ENCODE results near the gene RFX3.

The RFX3 gene

DNA sequence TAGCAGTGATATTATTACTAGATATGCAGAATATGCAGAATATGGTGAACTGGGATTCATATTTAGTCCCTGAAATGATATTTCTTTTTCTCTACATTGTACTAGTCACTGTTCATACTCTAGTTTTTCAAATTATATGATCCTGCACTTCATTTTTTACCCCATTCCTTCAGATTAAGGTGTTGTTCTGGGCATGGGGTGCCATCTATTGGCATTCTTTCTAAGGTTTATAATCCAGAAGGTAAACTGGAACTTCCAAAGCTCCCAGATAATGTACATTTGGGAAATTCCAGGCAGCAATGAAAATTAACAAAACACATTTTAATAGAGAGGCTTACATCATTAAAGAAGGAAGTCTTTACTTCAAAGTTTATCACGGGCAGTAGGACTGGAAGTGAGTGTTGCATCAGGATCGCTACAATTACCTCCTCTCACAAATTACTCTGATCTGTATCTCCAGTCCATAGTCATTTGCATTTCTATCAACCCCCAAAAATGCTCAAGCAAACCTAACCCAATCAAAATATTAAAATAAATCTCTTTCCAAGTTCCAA is 12.5 kb downstream of the RFX3 start:
- TF ChIP-seq, protein P1, sequence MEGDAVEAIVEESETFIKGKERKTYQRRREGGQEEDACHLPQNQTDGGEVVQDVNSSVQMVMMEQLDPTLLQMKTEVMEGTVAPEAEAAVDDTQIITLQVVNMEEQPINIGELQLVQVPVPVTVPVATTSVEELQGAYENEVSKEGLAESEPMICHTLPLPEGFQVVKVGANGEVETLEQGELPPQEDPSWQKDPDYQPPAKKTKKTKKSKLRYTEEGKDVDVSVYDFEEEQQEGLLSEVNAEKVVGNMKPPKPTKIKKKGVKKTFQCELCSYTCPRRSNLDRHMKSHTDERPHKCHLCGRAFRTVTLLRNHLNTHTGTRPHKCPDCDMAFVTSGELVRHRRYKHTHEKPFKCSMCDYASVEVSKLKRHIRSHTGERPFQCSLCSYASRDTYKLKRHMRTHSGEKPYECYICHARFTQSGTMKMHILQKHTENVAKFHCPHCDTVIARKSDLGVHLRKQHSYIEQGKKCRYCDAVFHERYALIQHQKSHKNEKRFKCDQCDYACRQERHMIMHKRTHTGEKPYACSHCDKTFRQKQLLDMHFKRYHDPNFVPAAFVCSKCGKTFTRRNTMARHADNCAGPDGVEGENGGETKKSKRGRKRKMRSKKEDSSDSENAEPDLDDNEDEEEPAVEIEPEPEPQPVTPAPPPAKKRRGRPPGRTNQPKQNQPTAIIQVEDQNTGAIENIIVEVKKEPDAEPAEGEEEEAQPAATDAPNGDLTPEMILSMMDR (conservative IDR thresholded peaks at IDR 0.05), result no peak
- H3K27ac ChIP-seq, result no peak overlapping the region

DNA sequence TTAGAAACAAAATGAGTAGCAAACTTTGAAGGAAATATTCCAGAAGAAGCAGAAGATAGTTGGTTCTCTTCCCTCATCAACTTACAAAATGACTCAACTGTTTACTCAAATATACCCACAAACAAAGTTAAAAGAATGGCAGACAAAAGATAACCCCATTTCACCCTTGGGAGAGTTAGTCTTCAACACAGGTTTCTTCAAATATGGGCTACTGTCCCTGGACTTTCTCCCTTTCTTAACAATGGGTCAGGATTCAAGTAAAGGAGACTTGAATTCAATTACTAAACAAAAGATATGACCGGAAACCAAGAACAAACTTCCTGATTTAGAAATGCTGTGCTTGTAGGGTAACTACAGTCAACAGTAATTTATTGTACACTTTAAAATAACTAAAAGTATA is 14.2 kb downstream of the RFX3 start:
- TF ChIP-seq, protein P1 (conservative IDR thresholded peaks at IDR 0.05), result no peak

DNA sequence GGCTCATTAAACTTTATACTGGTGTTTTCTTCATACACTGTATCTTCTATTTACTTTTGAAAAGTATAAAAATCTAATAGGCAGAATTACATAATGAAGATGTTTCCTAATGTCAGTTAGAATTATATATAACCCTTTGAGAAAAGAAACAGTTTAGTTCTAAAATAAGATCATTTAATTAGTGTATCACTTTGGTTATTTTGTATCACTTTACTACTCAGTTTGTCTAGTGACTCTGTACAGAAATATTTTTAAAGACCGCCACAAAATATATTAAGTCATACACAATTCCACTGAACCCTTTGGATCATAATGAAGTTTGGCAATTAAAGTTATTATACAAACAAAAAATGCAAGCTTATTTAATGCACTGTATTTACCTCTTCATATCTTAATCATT is 15.0 kb downstream of the RFX3 start:
- 0 out of 2 replicates have a peak overlapping the region, but pooled peaks have one; percentile 0 for H3K27ac ChIP-seq
- TF ChIP-seq, protein P1 (conservative IDR thresholded peaks at IDR 0.05), result no peak

More for the DNA sequence above, 14.2 kb downstream of the RFX3 start:
- H3K27ac ChIP-seq, result no peak overlapping the region

DNA sequence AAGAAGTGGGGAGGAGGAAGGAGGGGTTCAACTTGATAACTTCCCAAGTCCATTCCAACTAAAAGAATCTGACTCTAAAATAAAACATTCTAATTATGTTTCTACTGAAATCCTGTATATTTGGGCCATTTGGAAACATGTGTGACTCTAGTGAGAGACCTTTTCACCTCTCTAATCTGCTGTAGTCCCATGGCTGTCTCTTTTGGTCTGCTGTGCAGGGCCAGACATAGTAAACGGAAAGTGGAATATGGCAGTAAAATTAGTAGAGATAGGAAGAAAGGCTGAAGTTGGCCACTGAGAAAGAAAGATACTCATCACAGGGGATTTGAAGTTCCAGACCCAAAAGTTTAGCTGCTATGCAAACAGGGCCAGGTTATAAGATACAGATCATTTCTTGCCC is 15.9 kb downstream of the RFX3 start:
- H3K27ac ChIP-seq, result 0 out of 2 replicates have a peak overlapping the region, but pooled peaks have one; percentile 0
- TF ChIP-seq, protein P1 (conservative IDR thresholded peaks at IDR 0.05), result no peak

DNA sequence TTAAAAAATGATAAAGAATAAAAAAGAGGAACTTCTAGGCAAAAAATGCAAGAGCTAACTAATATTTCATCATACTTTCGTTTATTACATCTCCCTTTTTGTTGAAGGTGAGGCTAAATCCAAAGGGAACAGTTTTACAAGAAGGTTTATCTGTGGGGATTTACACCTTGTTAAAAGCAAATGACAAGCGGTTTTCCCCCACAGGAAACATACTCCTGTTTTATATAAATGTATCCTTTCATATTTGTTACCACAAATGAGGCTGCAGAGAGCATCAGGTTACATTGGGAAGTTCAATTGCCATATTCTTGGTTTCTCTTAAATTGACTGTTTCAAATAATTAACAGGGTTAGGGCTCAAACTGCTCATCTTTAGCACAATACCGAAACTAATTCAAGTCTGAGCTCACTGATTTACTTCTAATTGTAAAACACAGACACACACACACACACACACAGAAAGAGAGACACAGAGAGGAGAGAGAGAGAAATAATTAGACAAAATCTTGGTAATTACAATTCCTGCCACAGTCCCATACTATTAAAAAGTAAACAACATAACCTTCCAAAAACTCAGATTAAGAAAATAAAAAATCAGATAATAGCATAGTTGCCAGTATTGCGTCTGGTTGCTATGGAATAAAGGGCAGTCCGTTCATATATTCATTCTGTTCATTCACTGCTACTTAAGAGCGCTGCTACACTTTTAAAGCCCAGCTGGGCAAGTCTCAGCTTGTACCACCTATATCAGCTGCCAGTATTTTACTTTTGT is 17.1 kb downstream of the RFX3 start:
- peak overlapping the region; percentile 57 for H3K27ac ChIP-seq
- TF ChIP-seq, protein P1 (conservative IDR thresholded peaks at IDR 0.05), result no peak

DNA sequence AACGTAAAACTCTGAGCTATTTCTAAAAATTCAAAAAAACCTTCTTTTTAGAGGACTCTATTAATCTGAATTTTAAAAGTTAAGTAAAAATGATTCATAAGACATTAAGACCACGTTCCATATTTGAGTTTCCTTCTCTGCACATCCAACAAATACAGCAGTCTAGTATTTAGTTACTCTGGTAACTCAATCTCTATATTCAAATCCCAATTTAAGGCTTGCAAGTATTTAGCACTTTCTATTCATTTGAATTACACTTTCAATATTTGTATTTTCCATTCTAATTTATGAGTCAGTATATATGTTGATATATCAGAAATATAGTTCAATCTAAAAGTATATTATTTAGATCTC is 17.7 kb downstream of the RFX3 start:
- peak overlapping the region; percentile 57; the same call in 1 of the 2 replicates for H3K27ac ChIP-seq
- TF ChIP-seq, protein P1 (conservative IDR thresholded peaks at IDR 0.05), result no peak

DNA sequence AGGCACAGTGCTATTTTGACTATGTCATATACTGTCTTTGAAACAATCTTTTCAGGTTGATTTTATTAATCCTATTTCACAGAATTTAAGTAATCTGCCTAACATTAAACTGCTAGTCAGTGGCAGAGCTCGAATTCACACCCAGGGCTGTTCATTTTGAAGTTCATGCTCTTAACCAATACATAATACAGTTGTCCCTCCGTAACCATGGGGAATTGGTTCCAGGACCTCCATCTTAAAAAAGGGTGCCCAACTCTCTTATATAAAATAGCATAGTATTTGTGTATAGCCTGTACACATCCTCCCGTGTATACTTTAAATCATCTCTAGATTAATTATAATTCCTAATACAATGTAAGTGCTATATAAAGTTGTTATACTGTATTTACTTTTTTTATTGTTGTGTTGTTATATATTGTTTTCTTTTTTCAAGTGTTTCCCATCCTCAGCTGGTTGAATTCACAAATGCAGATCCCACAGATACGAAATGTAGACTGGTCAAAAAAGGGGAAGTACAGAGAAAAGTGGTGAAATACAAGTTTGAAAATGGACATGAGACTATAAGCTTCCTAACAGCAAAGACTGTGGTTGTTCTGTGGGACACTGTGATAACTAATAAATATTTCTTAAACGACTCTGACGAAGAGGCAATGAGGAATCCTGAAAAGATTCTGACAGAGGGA is 18.3 kb downstream of the RFX3 start:
- TF ChIP-seq, protein P1 (conservative IDR thresholded peaks at IDR 0.05), result no peak
- peak overlapping the region; percentile 57; the same call in 1 of the 2 replicates for H3K27ac ChIP-seq
